Skin epidermis (tissue), 12 donors: ENCODE data around the gene P2RY2.
"Not testable (repeated sequence)": the region's sequence is repeated elsewhere in the genome, so short reads cannot be mapped to it uniquely, and the experiment has no call there.

Experiments used
- H3K27ac ChIP-seq, 21 experiments: fragments of 200-600 bp; sonication (generic) in 11 of 21; one replicate each; pipeline ENCODE4 v1.5.0; 2020; ENCODE audit warnings: mild to moderate bottlenecking in 3 of 21, inconsistent platforms in 2 of 21, moderate library complexity in 2 of 21
- H3K4me3 ChIP-seq, 7 experiments: fragments of 200-600 bp; sonication (generic) in 2 of 7; one replicate each; pipeline ENCODE4 v1.5.0; 2020; ENCODE audit warnings: inconsistent platforms in 2 of 7, mild to moderate bottlenecking in 2 of 7, moderate library complexity in 1 of 7

P2RY2 gene

DNA sequence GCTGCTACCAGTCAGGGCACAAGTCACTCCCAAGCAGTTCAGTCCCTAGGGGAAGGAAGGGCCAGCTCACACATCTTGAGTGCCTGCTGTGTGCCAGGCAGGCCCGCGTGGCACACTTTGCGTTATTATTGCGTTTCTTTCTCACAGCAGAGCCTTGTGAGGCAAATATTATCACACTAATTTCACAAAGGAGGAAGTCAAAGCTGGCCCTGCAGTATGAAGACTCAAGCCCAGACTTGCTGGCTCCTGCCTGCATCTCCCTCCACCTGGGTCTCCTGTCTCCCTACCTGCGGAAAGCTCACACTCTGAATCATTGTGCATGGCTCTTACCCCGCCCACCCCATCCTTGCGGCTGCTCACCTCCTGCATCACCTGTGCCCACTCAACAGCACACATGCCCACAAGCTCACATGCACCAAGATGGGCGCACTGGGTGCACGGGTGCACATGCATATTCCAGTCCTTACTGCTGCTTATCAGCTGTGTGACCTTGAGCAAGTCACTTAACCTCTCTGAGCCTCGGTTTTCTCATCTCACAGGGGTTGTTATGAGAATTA, 31.7 kb upstream of the P2RY2 start:
- H3K27ac ChIP-seq: peak overlapping the region in 18 of 21 experiments; percentile 15 to 83 (median 56)
- H3K4me3 ChIP-seq: no peak overlapping the region

DNA sequence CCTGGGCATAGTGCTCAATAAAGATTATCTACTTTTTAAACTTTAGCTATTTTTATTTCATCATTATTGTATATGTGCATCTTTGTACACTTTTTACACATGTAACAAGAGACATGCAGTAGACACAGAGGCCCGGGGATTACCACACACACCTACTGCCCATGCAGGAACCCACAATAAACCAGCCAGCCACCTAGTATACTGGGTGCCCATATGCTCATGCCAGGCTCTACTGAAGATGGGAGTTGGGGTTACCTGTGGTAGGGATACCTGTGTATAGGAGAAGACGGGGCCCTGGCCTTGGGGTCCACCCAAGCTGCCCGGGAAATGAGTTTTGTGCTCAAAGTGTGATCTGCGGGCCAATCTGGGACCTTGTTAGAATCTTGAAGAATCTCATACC, 31.2 kb upstream of the P2RY2 start:
- H3K27ac ChIP-seq: peak overlapping the region in 7 of 21 experiments; percentile 1 to 70 (median 57)
- H3K4me3 ChIP-seq: no peak overlapping the region

DNA sequence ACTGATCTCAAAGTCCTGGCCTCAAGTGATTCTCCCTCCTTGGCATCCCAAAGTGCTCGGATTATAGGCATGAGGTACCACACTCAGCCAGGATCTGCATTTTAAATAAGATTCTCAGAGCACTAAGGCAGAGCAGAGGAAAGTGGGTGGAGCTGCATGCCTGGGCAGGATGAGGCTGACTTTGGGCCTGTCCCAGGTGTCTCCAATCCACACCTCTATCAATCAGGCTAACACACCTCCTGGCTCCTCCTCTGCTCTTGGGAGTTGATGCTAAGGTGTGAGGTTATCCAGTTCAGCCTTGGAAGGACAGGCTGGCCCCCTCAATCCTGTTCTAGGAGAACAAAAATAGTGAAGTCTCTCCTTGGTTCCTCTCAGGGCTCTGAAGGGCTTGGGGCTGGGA, 30.2 kb upstream of the P2RY2 start:
- Histone ChIP-seq H3K27ac (peak overlapping the region in 4 of 21 experiments; percentile 23 to 60 (median 39)), H3K4me3 (no peak overlapping the region)

DNA sequence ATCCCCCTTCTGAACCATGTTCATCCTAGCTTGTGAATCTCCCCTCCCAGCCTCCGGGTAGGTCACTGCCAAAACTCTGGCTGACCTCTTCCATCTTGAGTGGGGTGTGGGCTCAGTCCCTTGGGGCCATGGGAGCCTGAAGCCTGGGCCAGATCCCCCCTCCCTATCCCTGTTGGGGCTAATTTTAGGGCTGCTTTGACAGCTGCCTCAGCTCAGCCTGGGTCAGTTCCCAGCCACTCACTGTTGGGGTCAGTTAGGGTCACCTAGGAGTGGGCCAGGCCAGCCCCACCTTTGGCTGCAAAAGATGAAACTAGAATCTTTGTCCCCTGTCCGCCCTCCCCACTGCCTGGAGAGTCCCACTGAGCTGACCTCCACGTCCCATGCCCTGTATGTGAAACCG, 29.8 kb upstream of the P2RY2 start:
- Histone ChIP-seq H3K4me3 (no peak overlapping the region), H3K27ac (peak overlapping the region in 2 of 21 experiments; percentile 31 to 37)

DNA sequence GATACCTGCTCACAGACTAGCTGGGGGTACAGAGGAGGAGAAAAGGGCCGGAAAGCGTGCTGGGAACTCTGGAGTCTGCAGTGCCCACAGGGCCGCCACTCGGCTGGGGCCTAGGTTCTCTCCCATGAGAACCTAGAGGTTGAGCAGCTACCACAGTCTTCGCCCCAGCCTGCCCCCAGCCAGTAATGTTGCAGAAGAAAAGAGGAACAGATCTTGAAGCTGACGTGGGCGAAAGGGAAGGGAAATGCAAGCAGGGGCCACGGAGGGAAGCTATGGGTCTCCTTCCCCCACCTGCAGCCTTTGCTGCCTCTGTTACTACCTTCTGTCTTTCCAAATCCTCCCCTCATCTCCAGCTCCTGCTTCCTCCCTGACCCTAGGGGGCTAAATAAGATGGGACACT, 28.8 kb upstream of the P2RY2 start:
- Histone ChIP-seq H3K4me3 (no peak overlapping the region), H3K27ac (peak overlapping the region in 2 of 21 experiments; percentile 17 to 55)

DNA sequence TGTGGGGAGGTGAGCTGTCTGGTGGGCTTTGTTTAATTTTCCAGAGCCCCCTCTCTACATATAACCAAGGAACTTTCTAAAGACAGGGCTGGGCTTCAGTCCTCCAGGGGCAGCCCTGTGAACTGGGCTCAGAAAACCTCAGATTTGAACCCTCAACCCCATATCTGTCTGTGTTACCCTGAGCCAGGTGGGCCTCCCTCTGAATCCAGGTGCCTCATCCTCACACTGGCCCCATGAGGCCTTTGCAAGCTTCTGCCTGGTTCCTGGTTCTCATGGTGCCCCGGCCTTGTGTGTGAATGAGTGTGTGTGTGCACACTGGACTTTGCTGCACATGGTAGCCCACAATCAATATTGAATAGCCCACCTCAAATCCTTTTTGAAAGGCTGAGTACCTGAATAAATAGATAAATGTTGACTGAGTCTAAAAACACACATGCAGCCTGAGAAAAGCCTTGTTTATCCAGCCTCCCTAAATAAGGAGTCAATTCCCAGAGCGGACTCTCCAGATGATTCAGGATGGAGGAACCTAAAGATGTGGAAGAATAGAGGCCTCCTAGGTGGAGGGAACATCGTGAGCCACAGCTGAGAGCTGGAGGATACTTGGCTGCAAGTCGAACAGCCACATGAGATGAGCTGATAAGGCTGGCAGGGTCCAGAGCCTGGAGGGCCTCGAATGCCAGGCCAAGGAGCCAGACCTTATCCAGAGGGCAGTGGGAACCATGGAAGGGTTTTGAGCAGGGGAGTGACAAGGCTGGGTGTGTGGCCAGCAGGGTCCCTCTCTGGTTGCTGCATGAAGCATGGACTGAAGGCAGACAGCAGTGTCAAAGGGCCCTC, 28.1 kb upstream of the P2RY2 start:
- H3K4me3 ChIP-seq: no peak overlapping the region
- peak overlapping the region in 1 of 21 experiments; percentile 5 for H3K27ac ChIP-seq

DNA sequence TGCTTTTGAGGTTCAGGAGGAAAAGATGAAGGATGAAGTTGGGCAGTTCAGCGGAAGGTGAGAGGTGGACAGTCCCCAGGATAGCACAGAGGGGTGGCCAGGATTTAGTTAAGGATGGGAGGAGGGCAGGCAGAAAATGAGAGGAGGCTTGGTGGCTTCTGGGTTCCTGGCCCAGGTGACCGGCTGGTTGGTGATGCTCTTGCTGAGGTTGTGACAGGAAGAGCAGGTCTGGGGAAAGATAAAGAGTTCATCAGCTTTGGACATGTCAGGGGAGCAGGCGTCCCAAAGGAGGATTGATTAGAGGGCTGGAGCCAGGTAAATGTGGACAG, 27.6 kb upstream of the P2RY2 start:
- Histone ChIP-seq H3K27ac (peak overlapping the region in 2 of 21 experiments; percentile 5 to 48), H3K4me3 (no peak overlapping the region)

DNA sequence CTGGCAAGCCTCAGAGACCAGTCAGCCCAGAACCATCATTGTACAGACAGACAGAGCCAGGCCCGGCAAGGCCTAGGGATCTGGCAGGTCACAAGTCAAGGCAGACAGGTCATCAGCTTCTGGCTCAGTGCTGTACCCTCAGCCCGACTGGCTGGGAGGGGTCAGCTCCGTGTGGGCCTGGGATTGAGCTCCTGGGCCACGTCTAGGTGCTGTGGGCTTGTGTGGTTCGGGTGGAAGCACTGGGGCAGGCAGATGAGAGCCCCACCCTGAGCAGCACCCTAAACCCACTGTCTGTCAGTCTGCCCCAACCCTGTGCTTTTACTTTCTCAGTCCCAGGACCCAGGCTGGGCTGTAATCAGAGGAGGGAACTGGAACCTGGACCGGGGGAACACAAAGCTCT, 26.9 kb upstream of the P2RY2 start:
- Histone ChIP-seq H3K27ac (peak overlapping the region in 4 of 21 experiments; percentile 5 to 48 (median 28)), H3K4me3 (no peak overlapping the region)

DNA sequence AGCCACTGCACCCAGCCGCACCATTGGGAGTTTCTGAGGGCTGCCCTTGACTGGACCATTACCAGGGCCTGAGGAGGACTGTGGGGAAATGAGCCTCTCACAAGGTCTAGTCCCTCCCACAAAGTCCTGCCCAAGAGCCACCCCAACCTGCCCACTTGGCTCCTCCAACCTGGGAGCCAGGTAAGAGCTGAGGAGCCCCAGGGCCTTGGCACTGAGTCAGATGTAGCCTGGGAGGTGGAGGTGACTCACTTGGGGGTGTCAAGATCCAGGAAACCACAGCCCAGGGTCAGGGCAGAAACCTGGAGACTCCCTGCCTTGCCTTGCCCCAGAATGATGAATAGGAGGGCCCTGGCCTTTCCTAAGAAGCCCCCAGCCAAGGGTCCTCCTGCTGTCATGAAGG, 25.8 kb upstream of the P2RY2 start:
- peak overlapping the region in 13 of 21 experiments; percentile 29 to 85 (median 57) for H3K27ac ChIP-seq
- no peak overlapping the region for H3K4me3 ChIP-seq

DNA sequence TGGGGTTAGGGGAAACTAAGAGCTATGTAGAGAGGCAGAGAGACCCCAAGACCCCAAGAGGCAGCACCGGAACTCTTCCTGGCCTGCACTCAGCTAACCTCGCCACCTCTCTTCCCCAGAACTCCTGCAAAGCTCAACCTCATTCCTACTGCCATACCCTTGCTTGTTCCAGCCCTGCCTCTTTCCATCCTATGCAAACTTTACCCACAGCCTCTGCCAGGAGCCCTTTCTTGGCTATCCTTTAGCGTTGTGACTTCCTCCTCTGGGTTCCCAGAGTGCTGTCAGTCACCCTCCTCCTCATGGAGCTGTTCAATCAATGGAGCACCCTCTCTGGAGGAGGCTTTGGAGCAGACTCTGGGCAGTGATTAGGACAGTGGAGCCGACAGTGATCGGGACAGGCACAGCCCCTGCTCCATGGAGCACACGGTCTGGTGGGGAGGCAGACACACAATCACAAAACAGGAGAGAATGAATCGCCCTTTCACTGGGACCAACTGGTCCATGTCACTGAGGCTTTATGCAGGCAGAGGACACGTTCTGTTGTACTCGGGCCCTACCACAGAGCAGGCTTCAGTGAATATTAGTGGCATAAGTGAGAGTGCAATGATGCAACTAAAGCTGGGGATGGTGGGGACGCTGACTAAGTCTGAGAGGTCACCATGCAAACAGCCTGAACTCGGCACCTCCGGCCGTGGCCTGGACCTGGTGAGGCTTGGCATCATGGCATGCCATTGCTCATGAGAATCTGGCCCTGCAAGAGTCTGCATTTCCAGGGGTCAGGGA, 24.6 kb upstream of the P2RY2 start:
- no peak overlapping the region for H3K4me3 ChIP-seq
- peak overlapping the region in 14 of 21 experiments; percentile 9 to 88 (median 57) for H3K27ac ChIP-seq

DNA sequence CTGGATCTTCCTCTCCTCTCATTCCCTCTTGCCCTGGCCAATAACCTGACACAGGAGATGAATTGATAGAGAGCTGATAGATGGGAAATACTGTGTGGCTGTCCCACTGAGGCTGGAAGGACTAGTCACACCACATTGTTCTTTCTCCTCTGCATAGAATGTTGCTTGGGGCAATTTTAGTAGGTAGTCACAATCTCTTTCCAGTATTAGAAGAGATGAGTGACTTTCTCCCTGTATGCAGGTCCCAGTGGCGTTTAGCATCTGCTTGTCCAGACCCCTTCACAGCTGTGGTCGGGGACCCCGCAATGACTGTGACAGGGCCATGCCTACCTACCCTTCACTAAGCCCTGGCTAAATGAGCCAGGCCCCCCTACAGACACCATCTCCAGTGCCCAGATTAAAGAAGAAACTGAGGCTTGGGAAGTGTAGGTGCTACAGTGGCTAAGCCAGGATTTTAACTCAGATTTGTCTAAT, 24.0 kb upstream of the P2RY2 start:
- Histone ChIP-seq H3K4me3 (no peak overlapping the region), H3K27ac (peak overlapping the region in 18 of 21 experiments; percentile 4 to 88 (median 54))

DNA sequence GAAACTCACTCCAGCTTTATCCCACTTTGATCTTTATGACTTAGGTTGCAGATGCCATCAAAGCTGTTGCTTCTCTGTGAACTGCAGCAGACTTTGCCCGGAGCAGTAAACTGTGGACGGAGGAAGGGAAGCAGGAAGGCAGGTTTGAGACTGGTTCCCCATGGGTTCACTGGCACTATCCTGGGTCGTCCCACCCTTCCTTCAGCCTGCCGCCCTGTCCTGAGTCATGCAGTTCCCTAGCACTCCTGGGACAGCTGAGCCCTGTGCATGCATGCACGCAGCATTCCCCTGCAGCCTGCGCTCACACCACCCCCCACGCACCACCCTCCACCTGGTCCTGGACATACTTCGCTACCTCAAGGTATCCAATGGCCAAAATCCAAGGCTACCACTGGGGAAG, 23.5 kb upstream of the P2RY2 start:
- Histone ChIP-seq H3K27ac (peak overlapping the region in 20 of 21 experiments; percentile 4 to 88 (median 77)), H3K4me3 (no peak overlapping the region)

DNA sequence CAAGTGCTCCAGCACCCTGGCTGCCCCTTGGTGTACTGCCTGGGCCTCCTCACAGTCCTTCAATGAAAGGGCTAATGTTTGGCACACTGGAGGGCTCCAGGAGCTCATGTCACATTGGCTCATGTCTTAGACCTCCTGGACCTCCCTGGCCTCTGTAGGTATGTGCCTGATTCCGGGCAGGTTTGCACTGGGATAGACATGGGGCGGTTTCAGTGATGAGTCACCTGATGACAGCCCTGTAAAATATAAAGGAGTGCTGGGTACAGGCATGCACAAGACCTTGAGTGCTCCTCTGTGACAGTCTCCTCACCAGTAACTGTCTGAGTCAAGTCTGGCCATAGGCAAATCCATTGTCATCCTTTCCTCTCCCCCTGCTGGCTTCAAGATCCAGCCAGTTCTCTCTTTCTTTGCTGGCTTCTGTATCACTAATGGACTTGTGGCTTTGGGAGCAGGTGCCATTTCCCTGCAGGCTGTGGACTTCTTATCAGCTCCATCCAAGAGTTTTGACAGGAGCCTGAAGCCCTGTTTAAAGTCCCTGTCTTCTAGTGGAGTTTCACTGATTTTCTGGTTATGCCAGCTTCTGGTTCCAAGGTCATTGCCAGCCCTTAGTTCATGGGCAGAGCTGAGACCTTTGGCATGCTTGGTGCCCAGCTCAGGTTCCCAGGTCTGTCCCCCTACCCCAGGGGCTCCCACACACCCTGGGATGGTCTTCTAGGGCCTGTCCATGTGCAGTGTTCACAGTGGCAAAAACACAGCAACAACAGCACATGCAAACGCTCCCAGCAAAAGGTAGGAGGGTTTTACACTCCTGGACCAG, 22.7 kb upstream of the P2RY2 start:
- Histone ChIP-seq H3K4me3 (no peak overlapping the region), H3K27ac (peak overlapping the region in 19 of 21 experiments; percentile 24 to 88 (median 77))

DNA sequence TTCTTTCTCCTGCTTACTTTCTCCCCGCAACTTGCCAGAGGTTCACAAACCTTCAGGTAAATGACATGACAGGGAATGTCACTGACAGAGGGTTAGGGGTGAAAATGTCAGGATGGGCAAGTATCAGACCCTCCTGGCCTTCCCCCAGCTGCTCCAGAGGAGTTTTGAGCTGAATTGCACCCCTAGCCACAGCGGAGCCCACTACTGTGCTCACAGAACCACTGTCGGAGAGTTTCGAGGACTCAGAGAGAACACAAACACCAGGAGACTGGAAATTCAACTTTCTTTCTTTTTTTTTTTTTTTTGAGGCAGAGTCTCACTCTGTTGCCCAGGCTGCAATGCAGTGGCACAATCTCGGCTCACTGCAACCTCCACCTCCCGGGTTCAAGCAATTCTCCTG, 21.5 kb upstream of the P2RY2 start:
- Histone ChIP-seq H3K4me3 (no peak overlapping the region), H3K27ac (peak overlapping the region in 4 of 21 experiments; percentile 32 to 78 (median 45))

DNA sequence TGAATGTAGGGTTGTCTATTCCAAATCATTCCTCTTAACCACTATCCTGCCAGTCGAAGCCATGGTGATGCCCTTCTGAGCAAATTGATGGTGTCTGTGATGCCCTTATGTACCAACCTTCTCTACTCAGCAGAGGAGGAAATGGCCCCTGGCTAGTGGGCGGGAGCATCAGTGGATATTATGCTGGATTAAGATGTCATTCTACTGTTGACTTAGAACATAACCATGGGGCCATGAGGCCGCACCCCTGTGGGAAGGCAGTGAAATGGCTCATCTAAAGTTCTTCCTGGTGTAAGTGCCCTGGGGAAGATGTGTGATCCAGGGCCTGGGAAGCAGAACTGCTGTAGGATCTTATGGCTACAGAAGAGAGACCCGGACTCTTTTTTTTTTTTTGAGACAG, 20.7 kb upstream of the P2RY2 start:
- Histone ChIP-seq H3K4me3 (no peak overlapping the region), H3K27ac (peak overlapping the region in 2 of 21 experiments; percentile 23 to 35)

DNA sequence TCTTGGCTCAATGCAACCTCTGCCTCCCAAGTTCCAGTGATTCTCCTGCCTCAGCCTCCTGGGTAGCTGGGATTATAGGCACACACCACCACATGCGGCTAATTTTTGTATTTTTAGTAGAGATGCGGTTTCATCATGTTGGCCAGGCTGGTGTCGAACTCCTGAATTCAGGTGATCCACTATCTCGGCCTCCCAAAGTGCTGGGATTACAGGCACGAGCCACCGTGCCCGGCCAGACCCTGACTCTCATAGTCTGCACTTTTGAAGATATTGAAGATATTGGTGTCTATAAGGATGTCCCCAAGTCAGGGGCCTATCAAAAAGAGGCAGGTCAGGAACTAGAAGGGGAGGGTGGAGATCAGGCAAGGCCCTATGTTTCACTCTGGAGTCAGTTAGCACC, 20.3 kb upstream of the P2RY2 start:
- not testable (repeated sequence) for H3K4me3 ChIP-seq
- H3K27ac ChIP-seq: peak overlapping the region in 2 of 21 experiments; percentile 23 to 35

DNA sequence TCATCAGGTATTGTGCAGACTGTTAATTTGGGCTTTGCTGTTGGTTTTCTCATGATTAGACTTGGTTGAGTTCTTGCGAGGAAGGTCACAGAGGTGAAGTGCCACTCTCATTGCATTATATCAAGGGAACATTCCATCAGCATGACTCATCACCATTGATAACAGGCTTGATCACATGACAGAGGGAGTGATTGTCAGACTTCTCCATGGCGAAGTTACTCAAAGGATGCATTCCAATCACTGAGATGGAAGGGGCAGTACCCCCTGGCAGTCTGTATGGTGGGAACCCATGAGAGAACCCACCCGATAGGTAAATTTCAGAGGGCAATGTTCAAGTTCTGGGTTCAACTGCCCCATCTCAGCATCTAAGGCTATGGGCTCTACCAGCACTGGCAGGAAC, 19.4 kb upstream of the P2RY2 start:
- H3K27ac ChIP-seq: no peak overlapping the region

DNA sequence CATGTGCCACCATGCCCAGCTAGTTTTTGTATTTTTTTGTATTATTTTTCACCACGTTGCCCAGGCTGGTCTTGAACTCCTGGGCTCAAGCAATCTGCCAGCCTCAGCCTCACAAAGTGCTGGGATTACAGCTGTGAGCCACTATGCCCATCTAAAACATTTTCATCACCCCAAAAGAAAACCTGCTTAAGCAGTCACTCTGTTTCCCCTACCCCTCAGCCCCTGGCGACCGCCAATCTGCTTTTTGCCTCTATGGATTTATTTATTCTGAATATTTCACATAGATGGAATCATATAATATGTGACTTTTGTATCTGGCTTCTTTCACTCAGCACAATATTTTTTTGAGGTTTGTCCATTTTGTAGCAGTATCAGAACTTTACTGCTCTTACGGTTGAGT, 18.6 kb upstream of the P2RY2 start:
- peak overlapping the region in 1 of 21 experiments; percentile 52 for H3K27ac ChIP-seq
- H3K4me3 ChIP-seq: no peak overlapping the region

More for the DNA sequence above, 19.4 kb upstream of the P2RY2 start:
- no peak overlapping the region for H3K4me3 ChIP-seq

DNA sequence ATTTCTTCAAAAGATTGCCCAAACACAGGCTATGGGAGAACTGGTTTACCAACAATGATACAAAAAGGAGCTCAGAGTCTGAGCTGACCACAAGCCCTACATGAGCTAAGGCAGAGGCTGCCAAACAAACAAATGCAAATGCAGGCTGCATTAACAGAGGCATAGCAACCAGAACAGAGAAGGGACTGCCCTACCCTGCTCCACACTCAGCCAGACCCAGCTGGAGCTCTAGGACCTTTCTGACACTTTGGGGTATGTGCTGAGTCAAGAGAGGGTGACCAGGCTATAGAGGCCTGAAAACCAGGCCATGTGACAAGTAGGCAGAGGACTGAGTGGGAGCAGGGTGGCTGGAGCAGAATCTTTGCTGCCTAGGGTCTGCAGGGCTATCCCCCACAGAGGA, 17.8 kb upstream of the P2RY2 start:
- peak overlapping the region in 9 of 21 experiments; percentile 15 to 60 (median 51) for H3K27ac ChIP-seq

More for the DNA sequence above, 17.8 kb upstream of the P2RY2 start:
- H3K4me3 ChIP-seq: no peak overlapping the region
